ACC112 (cell line): ENCODE measurements around the gene SAMD11.
"Not testable (repeated sequence)": the region's sequence is repeated elsewhere in the genome, so short reads cannot be mapped to it uniquely, and the experiment has no call there.

ENCODE experiments used
- H2AFZ ChIP-seq: fragments of 200-600 bp; sonication (generic); one replicate; pipeline ENCODE4 v1.6.0; 2017; ENCODE audit warnings: antibody characterized with exemption, low read length; ENCODE audit not compliant: unreplicated experiment
- H3K27ac ChIP-seq: fragments of 200-600 bp; sonication (generic); 2 replicates; pipeline ENCODE4 v1.5.1; 2014; ENCODE audit warnings: low read depth, mild to moderate bottlenecking, antibody characterized with exemption, low read length, moderate library complexity
- H3K27me3 ChIP-seq: fragments of 200-600 bp; sonication (generic); 2 replicates; pipeline ENCODE4 v1.6.1; 2014; ENCODE audit warnings: mild to moderate bottlenecking, antibody characterized with exemption, low read length, moderate library complexity, mixed read lengths; ENCODE audit not compliant: insufficient read depth
- H3K36me3 ChIP-seq: fragments of 200-600 bp; sonication (generic); 2 replicates; pipeline ENCODE4 v1.6.1; 2016; ENCODE audit warnings: mild to moderate bottlenecking, antibody characterized with exemption, low read length, moderate library complexity, mixed read lengths; ENCODE audit not compliant: insufficient read depth
- H3K4me1 ChIP-seq: fragments of 200-600 bp; sonication (generic); one replicate; pipeline ENCODE4 v1.6.1; 2016; ENCODE audit warnings: low read length, mixed read lengths; ENCODE audit not compliant: insufficient read depth, unreplicated experiment, control insufficient read depth
- H3K4me3 ChIP-seq: fragments of 200-600 bp; sonication (generic); 2 replicates; pipeline ENCODE4 v1.5.1; 2014; ENCODE audit warnings: mild to moderate bottlenecking, low read depth, low read length
- H3K79me2 ChIP-seq: fragments of 200-600 bp; sonication (generic); one replicate; pipeline ENCODE4 v1.6.0; 2016; ENCODE audit warnings: low read length; ENCODE audit not compliant: control insufficient read depth, unreplicated experiment, insufficient read depth

SAMD11 gene

DNA sequence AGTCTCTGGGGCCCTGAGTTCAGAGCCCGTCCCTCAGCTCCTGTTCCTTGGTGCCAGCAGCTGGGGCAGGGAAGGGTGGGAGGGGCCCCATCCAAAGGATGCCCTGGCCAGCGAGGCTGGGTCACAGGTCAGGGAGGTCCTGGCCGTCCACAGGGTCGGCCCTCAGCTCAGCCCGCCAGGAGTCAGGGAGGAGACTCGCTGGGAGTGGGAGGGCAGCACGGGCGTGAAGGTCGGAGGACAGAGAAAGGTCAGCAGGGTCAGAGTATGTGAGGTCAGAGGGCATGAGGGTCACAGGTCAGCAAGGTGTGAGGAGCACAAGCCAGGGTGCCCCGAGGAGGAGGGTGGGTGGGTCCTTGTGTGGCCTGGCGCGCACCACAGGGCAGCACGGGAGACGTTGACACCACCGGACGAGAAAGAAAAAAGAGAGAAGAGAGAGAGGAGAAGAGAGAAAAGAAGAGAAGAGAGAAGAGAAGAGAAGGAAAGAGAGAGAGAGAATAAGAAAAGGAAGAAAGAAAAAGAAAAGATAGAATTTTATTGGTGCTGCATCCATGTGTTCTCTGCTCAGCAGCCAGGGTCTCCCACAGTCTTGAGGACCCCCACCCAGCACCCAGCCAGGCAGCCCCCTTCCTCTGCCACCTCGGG lies 51.1 kb downstream of the SAMD11 start:
- H3K4me1 ChIP-seq: no peaks in the 10 kb centered on the region
- H3K4me3 ChIP-seq: no peak overlapping the region
- no peaks in the 10 kb centered on the region for H3K79me2 ChIP-seq
- H2AFZ ChIP-seq: no peak overlapping the region
- H3K27ac ChIP-seq: no peak overlapping the region
- no peaks in the 10 kb centered on the region for H3K27me3 ChIP-seq
- H3K36me3 ChIP-seq: no peaks in the 10 kb centered on the region

DNA sequence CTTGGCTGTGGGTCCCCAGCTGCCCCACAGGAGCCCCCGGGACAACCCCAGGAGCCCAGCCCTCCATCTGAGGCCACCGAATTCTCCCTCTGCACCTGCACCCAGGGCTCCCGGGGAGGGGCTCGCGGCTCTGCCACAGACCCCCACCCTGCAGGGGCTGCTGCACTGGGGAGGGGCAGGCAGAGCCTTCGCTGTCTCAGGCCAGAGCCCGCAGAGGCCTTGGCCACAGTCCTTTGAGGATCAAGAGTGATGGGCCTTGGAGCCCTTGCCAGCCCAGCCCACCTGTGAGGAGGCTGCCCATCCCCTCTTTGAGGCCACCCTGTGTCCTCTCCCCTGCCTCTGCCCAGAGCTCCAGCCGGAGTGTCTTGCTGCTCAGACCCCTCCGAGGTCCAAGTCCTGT lies 51.6 kb downstream of the SAMD11 start:
- Histone ChIP-seq H3K27ac (no peak overlapping the region), H3K36me3 (no peaks in the 10 kb centered on the region), H3K4me1 (no peaks in the 10 kb centered on the region), H3K4me3 (no peak overlapping the region), H3K79me2 (no peaks in the 10 kb centered on the region), H3K27me3 (no peaks in the 10 kb centered on the region), H2AFZ (no peak overlapping the region)

DNA sequence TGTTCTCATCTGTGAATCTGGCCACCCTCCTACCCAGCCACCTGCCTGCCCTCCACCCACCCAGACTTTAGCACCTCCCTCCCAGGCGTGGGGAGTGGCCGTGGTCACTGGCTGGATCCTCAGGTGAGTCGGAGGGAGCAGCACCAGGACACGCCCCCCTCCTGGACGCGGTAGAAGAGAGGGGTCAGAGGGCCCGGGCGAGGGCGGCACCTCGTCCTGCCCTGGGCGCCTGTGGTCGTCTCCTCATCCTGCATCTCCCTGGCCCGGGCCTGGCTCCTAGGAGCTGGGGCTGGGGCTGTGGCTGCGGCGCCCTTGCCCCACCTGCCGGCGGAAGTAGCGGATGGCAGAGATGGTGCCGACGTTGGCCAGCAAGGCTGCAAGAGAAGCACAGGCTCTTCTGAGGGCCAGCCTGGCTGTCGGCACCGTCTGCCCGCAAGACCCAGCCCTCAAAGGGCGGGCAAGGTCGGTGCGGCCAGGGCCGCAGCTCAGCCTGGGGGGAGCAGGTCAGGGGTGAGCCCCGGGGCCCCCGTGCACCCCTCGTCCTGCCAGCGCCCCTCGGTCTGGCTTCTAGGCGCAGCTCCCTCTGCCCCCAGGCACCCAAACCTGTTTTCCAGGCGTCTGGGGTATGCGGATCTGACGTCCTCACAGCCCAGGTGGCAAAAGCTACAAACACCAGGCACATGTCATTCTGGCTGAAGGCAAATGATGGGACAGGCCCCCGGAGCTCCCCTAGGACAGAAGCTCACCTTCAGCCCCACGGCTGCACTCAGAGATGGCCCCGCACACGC lies 52.4 kb downstream of the SAMD11 start:
- H3K27ac ChIP-seq: no peak overlapping the region
- no peak overlapping the region for H3K4me3 ChIP-seq
- no peak overlapping the region for H2AFZ ChIP-seq

DNA sequence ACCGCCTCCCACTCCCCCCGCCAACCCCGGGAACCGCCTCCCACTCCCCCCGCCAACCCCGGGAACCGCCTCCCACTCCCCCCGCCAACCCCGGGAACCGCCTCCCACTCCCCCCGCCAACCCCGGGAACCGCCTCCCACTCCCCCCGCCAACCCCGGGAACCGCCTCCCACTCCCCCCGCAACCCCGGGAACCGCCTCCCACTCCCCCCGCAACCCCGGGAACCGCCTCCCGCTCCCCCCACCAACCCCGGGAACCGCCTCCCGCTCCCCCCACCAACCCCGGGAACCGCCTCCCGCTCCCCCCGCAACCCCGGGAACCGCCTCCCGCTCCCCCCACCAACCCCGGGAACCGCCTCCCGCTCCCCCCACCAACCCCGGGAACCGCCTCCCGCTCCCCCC lies 53.1 kb downstream of the SAMD11 start:
- not testable (repeated sequence) for H3K4me1 ChIP-seq, H3K4me3 ChIP-seq, H2AFZ ChIP-seq, H3K36me3 ChIP-seq, H3K79me2 ChIP-seq, H3K27ac ChIP-seq, H3K27me3 ChIP-seq

More for the DNA sequence above, 52.4 kb downstream of the SAMD11 start:
- Histone ChIP-seq H3K79me2 (no peaks in the 10 kb centered on the region), H3K4me1 (no peaks in the 10 kb centered on the region), H3K27me3 (no peaks in the 10 kb centered on the region), H3K36me3 (no peaks in the 10 kb centered on the region)

DNA sequence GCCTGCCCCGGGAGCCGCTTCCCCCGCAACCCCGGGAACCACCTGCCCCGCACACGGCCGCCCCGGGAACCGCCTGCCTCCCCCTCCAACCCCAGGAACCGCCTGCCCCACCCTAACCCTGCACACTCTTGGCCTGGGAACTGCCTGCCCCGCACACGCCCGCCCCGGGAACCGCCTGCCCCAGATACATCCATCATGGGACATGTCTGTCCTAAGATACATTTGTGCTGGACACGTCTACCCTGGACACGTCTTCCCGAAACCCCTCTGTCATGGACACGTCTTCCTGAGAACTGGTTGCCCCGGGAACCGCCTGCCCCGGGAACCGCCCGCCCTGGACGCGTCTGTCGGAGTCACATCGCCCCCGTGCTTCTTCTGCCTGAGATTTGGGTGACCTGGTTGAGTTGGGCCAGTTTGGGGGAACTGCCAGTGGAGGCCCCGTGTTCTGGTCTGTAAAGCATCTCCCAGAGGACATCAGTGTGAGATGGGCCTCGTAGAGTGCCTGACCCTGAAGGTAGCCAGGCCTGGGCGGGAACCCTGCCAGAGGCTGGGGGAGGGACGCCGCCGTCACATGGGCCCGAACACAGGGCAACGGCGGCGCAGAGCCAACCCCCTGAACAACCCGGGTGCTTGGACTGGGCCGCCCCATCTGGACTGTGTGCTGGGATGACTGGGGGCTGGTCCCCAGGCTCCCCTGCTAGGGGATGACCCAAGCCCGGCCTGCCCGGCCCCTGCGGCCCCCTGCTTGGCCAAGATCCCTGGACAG lies 54.5 kb downstream of the SAMD11 start:
- no peak overlapping the region for H3K27ac ChIP-seq
- H3K27me3 ChIP-seq: peaks cover 7% of the 10 kb centered on the region; the same call in 1 of the 2 replicates
- H3K4me3 ChIP-seq: no peak overlapping the region
- no peaks in the 10 kb centered on the region for H3K36me3 ChIP-seq
- no peaks in the 10 kb centered on the region for H3K79me2 ChIP-seq
- H3K4me1 ChIP-seq: no peaks in the 10 kb centered on the region
- no peak overlapping the region for H2AFZ ChIP-seq

DNA sequence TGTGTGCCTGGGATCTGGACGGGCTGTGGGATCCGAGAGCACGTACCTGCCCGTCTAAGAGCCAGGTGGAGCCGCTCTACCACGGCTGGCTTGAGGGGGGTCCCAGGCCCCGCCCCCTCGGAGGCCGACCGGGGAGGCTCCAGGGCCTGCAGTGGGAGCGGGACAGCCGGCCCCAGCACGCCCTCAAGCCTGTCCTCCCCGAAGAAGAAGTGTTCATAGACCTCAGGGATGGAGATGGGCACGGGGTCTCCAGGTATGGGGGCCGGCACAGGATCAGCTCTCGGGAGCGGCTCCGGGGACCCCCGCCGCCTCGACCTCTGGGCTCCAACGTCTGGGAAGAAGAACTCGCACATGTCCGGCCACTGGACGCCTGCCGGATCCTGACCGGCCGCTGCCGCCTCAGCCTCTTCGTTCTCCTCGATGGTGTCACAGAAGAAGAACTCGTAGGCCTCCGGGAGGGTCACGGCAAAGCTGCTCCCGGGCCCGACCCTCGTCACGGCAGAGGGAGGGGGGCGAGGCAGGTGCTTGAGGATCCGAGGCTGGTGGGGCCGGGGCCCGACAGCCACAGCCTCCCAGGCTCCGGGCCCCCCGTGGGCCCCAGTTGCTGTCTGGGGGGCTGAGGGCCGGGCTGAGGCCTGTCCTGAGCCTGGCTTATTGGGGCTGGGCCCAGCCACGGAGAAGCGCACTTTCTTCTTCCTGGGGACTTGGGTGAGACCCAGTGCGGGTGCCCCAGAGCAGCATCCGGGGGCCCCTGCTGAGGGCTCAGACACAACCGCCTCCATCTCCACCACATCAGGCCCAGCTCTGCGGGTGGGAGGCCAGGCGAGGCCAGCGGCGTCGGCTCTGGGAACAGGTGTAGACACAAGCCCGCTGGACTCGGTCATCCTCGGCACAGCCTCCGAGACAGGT lies 55.4 kb downstream of the SAMD11 start:
- H2AFZ ChIP-seq: no peak overlapping the region
- H3K27me3 ChIP-seq: peaks cover 7% of the 10 kb centered on the region; the same call in 1 of the 2 replicates
- H3K79me2 ChIP-seq: no peaks in the 10 kb centered on the region
- H3K36me3 ChIP-seq: no peaks in the 10 kb centered on the region
- H3K4me3 ChIP-seq: no peak overlapping the region
- no peaks in the 10 kb centered on the region for H3K4me1 ChIP-seq
- H3K27ac ChIP-seq: no peak overlapping the region

DNA sequence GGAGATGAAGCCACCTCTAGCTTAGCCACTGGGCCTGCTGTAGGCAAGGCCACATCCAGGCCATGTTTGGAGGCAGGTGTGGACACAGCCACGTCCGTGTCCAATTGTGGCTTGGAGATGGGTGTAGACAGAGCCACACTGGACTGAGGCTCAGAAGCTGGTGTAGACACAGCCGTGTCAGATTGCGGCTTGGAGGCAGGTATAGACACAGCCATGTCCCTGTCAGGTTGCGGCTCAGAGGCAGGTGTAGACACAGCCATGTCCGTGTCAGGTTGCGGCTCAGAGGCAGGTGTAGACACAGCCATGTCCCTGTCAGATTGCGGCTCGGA lies 56.0 kb downstream of the SAMD11 start:
- no peaks in the 10 kb centered on the region for H3K79me2 ChIP-seq
- no peaks in the 10 kb centered on the region for H3K4me1 ChIP-seq
- no peak overlapping the region for H2AFZ ChIP-seq
- H3K36me3 ChIP-seq: no peaks in the 10 kb centered on the region
- H3K4me3 ChIP-seq: no peak overlapping the region
- no peak overlapping the region for H3K27ac ChIP-seq
- peaks cover 7% of the 10 kb centered on the region; the same call in 1 of the 2 replicates for H3K27me3 ChIP-seq

DNA sequence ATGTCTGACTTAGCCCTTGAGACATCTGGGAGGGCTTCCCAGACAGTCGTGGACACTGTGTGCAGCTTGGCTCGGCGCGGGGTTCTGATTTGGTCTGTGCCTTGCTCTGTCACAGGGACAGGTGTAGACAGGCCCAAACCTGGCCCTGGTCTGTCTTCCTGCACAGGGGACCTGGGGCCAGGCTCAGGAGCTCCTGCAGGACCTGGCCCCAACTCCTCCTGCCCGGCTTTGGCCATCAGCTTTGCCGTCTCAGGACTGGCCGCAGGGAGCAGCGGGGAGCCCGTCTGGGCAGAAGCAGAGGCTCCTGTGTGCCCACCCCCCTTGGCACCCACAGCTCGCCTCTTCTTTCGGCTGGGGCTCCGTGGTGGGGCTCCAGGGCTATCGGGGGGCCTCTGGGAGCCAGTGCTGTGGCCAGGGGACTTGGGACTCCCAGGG lies 56.4 kb downstream of the SAMD11 start:
- no peak overlapping the region for H2AFZ ChIP-seq
- H3K27me3 ChIP-seq: peaks cover 7% of the 10 kb centered on the region; the same call in 1 of the 2 replicates
- H3K27ac ChIP-seq: no peak overlapping the region
- H3K4me3 ChIP-seq: no peak overlapping the region
- H3K79me2 ChIP-seq: no peaks in the 10 kb centered on the region
- H3K4me1 ChIP-seq: no peaks in the 10 kb centered on the region
- no peaks in the 10 kb centered on the region for H3K36me3 ChIP-seq

DNA sequence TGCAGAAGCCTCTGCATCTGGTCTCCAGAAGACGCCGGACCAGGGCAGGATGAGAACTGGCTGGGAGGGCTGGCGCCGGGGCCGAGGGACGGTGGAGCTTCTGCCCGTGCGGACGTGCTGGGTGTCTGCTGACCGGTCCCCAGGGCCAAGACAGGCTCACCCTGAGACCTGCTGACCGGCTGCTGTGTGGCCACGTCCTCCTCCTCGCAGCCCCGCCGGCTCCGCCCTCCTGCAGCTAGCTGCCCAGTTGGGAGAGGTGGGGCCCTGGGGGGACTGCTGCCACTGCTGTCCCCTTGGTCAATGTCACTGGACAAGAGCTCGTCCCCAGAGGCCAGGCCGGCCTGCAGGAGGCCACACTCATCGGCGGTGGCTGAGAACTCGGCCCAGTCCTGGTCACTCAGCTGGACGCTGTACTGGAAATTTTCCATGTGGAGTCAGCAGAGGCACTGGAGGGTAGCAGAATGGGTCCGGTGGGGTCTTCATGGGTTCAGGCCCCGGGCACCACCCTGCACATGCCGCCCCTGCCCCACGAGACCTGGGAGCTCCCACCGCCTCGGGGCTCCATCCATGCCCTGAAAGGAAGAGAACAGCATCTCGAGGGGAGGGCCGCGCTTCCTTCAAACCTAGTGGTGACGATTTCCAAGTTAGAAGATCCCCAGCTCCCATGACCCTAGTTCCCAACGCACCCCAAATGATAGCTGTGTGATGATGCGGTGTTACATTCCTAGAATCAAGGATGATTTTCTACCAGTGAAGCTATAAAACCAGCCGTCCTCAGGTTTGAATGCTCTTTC lies 57.1 kb downstream of the SAMD11 start:
- H3K79me2 ChIP-seq: no peaks in the 10 kb centered on the region
- no peaks in the 10 kb centered on the region for H3K4me1 ChIP-seq
- H3K36me3 ChIP-seq: no peaks in the 10 kb centered on the region
- H3K27me3 ChIP-seq: peaks cover 7% of the 10 kb centered on the region; the same call in 1 of the 2 replicates
- no peak overlapping the region for H3K4me3 ChIP-seq
- H3K27ac ChIP-seq: no peak overlapping the region
- H2AFZ ChIP-seq: no peak overlapping the region
